Measurements from ENCODE around the gene PRDM11. TPM values are rescaled to one million over a fixed set of nuclear protein-coding genes. Genes with fewer than 3 reads are reported as not detected.

PRDM11 gene
- total and polyA plus RNA-seq, 2 experiments from 2014 or later: 0.24 to 3.7 TPM

- Histone ChIP-seq H3K4me1 (ENCODE audit: insufficient read depth) (no peaks in the 10 kb centered on the region), H3F3A (ENCODE audit: insufficient read depth) (no peaks in the 10 kb centered on the region), H4K20me1 (ENCODE audit: insufficient read depth) (no peaks in the 10 kb centered on the region), H3K27ac (no peak overlapping the region), H3K9me3 (ENCODE audit: low read depth) (no peaks in the 10 kb centered on the region), H3K27me3 (replicated peaks; ENCODE audit: insufficient read depth) (peaks cover 25% of the 10 kb centered on the region), H2AFZ (no peak overlapping the region), H3K79me2 (ENCODE audit: insufficient read depth) (no peaks in the 10 kb centered on the region), H3K9ac (no peak overlapping the region), H3K4me3 (no peak overlapping the region), H3K9me2 (ENCODE audit: insufficient read depth) (no peaks in the 10 kb centered on the region), H3K36me3 (ENCODE audit: low read depth) (no peaks in the 10 kb centered on the region), H3K4me2 (ENCODE audit: unreplicated experiment) (no peak overlapping the region)
- in situ Hi-C loops (cut with MboI): no loop called here
- DNase-seq: peak; percentile 72
- 40 to 58% methylated on average over 3 of the region's 3 CpGs for WGBS, 2 experiments (ENCODE audit: low coverage in 1 of 2, low lambda C conversion rate in 2 of 2, missing lambda C conversion rate in 2 of 2)
- TF ChIP-seq EZH2phosphoT487 (IDR thresholded peaks at IDR 0.05; ENCODE audit: insufficient read depth, low read depth) (no peak), EZH2 (IDR thresholded peaks at IDR 0.05; ENCODE audit: insufficient read depth, poor library complexity, severe bottlenecking) (no peak)
Measured at GRCh38 chr11:45238724-45239123, 92.3 kb downstream of the PRDM11 start.

GRCh38 chr11:45239733-45240132, 93.3 kb downstream of the PRDM11 start:
- 76 to 86% methylated on average over 1 of the region's 1 CpG for WGBS, 2 experiments (ENCODE audit: low coverage in 1 of 2, low lambda C conversion rate in 2 of 2, missing lambda C conversion rate in 2 of 2)
- TF ChIP-seq EZH2phosphoT487 (IDR thresholded peaks at IDR 0.05; ENCODE audit: insufficient read depth, low read depth) (no peak), EZH2 (IDR thresholded peaks at IDR 0.05; ENCODE audit: insufficient read depth, poor library complexity, severe bottlenecking) (no peak)
- Histone ChIP-seq H3K4me2 (ENCODE audit: unreplicated experiment) (no peak overlapping the region), H3K79me2 (ENCODE audit: insufficient read depth) (no peaks in the 10 kb centered on the region), H3K9me3 (ENCODE audit: low read depth) (no peaks in the 10 kb centered on the region), H3F3A (ENCODE audit: insufficient read depth) (no peaks in the 10 kb centered on the region), H3K27ac (no peak overlapping the region), H3K4me1 (ENCODE audit: insufficient read depth) (no peaks in the 10 kb centered on the region), H3K9me2 (ENCODE audit: insufficient read depth) (no peaks in the 10 kb centered on the region), H2AFZ (no peak overlapping the region), H3K4me3 (no peak overlapping the region), H3K9ac (no peak overlapping the region), H3K27me3 (replicated peaks; ENCODE audit: insufficient read depth) (peaks cover 28% of the 10 kb centered on the region), H3K36me3 (ENCODE audit: low read depth) (no peaks in the 10 kb centered on the region), H4K20me1 (ENCODE audit: insufficient read depth) (no peaks in the 10 kb centered on the region)
- DNase-seq: no peak
- in situ Hi-C loops (cut with MboI): no loop called here

GRCh38 chr11:45243967-45244366, 97.5 kb downstream of the PRDM11 start:
- no peak for TF ChIP-seq EZH2 (IDR thresholded peaks at IDR 0.05; ENCODE audit: insufficient read depth, poor library complexity, severe bottlenecking)
- no peak for TF ChIP-seq EZH2phosphoT487 (IDR thresholded peaks at IDR 0.05; ENCODE audit: insufficient read depth, low read depth)
- Histone ChIP-seq H3K79me2 (ENCODE audit: insufficient read depth) (no peaks in the 10 kb centered on the region), H3F3A (ENCODE audit: insufficient read depth) (no peaks in the 10 kb centered on the region), H4K20me1 (ENCODE audit: insufficient read depth) (no peaks in the 10 kb centered on the region), H3K36me3 (ENCODE audit: low read depth) (no peaks in the 10 kb centered on the region), H2AFZ (no peak overlapping the region), H3K4me2 (ENCODE audit: unreplicated experiment) (no peak overlapping the region), H3K4me3 (no peak overlapping the region), H3K9ac (no peak overlapping the region), H3K9me2 (ENCODE audit: insufficient read depth) (no peaks in the 10 kb centered on the region), H3K27me3 (replicated peaks; ENCODE audit: insufficient read depth) (peaks cover 44% of the 10 kb centered on the region), H3K9me3 (ENCODE audit: low read depth) (no peaks in the 10 kb centered on the region), H3K4me1 (ENCODE audit: insufficient read depth) (no peaks in the 10 kb centered on the region), H3K27ac (no peak overlapping the region)
- WGBS, 2 experiments (ENCODE audit: low coverage in 1 of 2, low lambda C conversion rate in 2 of 2, missing lambda C conversion rate in 2 of 2): 45 to 47% methylated on average over 12 of the region's 12 CpGs
- DNase-seq: no peak
- in situ Hi-C loops (cut with MboI): no loop called here

GRCh38 chr11:45245218-45246045, 99.0 kb downstream of the PRDM11 start:
- H3K4me2 ChIP-seq (ENCODE audit: unreplicated experiment): no peak overlapping the region
- H3K79me2 ChIP-seq (ENCODE audit: insufficient read depth): no peaks in the 10 kb centered on the region
- H3K4me3 ChIP-seq: no peak overlapping the region
- no peak overlapping the region for H3K27ac ChIP-seq
- no peak overlapping the region for H2AFZ ChIP-seq
- H3K4me1 ChIP-seq (ENCODE audit: insufficient read depth): no peaks in the 10 kb centered on the region
- no peaks in the 10 kb centered on the region for H3K9me2 ChIP-seq (ENCODE audit: insufficient read depth)
- H4K20me1 ChIP-seq (ENCODE audit: insufficient read depth): no peaks in the 10 kb centered on the region
- H3K9ac ChIP-seq: no peak overlapping the region
- H3K9me3 ChIP-seq (ENCODE audit: low read depth): no peaks in the 10 kb centered on the region
- in situ Hi-C loops (cut with MboI): no loop called here
- TF ChIP-seq EZH2phosphoT487 (IDR thresholded peaks at IDR 0.05; ENCODE audit: insufficient read depth, low read depth): no peak
- no peak for TF ChIP-seq EZH2 (IDR thresholded peaks at IDR 0.05; ENCODE audit: insufficient read depth, poor library complexity, severe bottlenecking)
- no peaks in the 10 kb centered on the region for H3K36me3 ChIP-seq (ENCODE audit: low read depth)
- no peaks in the 10 kb centered on the region for H3F3A ChIP-seq (ENCODE audit: insufficient read depth)
- peaks cover 45% of the 10 kb centered on the region for H3K27me3 ChIP-seq (replicated peaks; ENCODE audit: insufficient read depth)
- DNase-seq: no peak
- WGBS, 2 experiments (ENCODE audit: low coverage in 1 of 2, low lambda C conversion rate in 2 of 2, missing lambda C conversion rate in 2 of 2): 42 to 50% methylated on average over 8 of the region's 8 CpGs
